Stomach smooth muscle (tissue), 2 donors: ENCODE results near the gene MROH7.

Experiments
- H3K27ac ChIP-seq: one replicate; pipeline ENCODE4 v1.7.0; 2013; ENCODE audit warnings: mild to moderate bottlenecking, low read length, inconsistent platforms
- H3K27me3 ChIP-seq, 2 donors: one replicate each; pipeline ENCODE4 v1.7.0; 2013; ENCODE audit warnings: low read length in 2 of 2; ENCODE audit not compliant: insufficient read depth in 2 of 2, control insufficient read depth in 1 of 2
- H3K36me3 ChIP-seq, 2 donors: one replicate each; pipeline ENCODE4 v1.7.0; 2013; ENCODE audit warnings: low read length in 2 of 2; ENCODE audit not compliant: control insufficient read depth in 2 of 2, insufficient read depth in 2 of 2
- H3K4me1 ChIP-seq: one replicate; pipeline ENCODE4 v1.7.0; 2013; ENCODE audit warnings: low read length; ENCODE audit not compliant: control insufficient read depth, insufficient read depth
- H3K4me3 ChIP-seq, 2 donors: one replicate each; pipeline ENCODE4 v1.7.0; 2013; ENCODE audit warnings: low read length in 2 of 2
- H3K9ac ChIP-seq, 2 donors: one replicate each; pipeline ENCODE4 v1.7.0; 2013; ENCODE audit warnings: low read length in 2 of 2, mild to moderate bottlenecking in 1 of 2
- H3K9me3 ChIP-seq, 2 donors: one replicate each; pipeline ENCODE4 v1.7.0; 2013; ENCODE audit warnings: low read length in 2 of 2; ENCODE audit not compliant: control insufficient read depth in 2 of 2
- donor health status: healthy.
- donor health status: Pancreatic carcinoma.

Gene MROH7

DNA sequence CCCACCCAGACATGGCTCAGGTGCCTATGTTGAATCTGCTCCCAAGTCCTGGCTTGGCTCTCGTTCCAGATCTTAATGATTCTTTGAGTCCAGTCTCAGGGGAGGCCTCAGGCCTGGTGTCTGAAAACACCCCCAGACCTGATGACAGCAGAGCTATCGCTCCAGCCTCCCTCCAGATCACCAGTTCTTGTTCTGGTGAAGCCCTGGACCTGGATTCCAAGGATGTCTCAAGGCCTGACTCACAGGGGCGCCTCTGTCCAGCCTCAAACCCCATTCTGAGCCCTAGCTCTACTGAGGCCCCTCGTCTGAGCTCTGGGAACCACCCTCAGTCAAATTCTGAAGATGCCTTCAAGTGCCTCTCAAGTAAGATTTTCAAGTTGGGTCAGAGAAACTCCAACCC is 11.4 kb downstream of the MROH7 start:
- Histone ChIP-seq H3K27me3 (no peaks in the 10 kb centered on the region), H3K9ac (no peak overlapping the region), H3K27ac (no peak overlapping the region), H3K36me3 (peaks cover 6 to 8% of the 10 kb centered on the region in 2 donors), H3K4me1 (no peaks in the 10 kb centered on the region), H3K4me3 (no peak overlapping the region), H3K9me3 (peaks cover 0 to 3% of the 10 kb centered on the region in 2 donors)

DNA sequence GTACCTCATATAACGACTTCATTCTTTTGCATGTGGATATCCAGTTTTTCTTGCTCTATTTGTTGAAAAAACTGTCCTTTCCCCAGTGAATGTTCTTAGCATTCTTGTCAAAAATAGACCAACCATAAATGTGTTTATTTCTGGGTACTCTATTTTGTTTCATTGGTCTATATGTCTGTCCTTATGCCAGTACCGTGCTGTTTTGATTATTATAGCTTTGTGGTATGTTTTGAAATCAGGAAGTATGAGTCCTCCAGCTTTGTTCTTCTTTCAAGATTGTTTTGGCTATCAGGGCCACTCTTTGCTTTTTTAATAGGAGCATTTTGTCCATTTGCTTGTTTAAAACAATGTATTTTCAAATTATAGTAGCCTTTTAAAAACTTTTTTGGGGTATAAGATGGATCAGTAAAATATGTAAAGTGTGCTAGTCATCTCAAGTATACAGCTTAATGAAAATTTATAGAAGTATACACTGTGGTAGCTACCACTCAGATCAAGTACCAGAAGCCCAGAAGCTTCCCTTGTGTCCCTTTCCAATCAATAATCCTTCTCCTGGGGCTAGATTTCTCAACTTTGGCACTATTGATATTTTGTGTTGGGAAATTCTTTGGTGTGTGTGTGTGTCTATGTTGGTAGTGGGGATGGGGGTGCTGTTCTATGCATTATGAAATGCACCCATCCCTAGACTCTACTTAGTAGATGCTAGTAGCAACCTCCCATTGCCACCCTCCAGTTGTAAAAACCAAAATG is 16.8 kb downstream of the MROH7 start:
- peaks cover 9 to 10% of the 10 kb centered on the region in 2 donors for H3K36me3 ChIP-seq
- H3K4me3 ChIP-seq, result no peak overlapping the region
- H3K4me1 ChIP-seq, result no peaks in the 10 kb centered on the region
- no peak overlapping the region for H3K9ac ChIP-seq
- H3K27me3 ChIP-seq, result no peaks in the 10 kb centered on the region
- H3K9me3 ChIP-seq, result peaks cover 3 to 10% of the 10 kb centered on the region in 2 donors
- no peak overlapping the region for H3K27ac ChIP-seq

DNA sequence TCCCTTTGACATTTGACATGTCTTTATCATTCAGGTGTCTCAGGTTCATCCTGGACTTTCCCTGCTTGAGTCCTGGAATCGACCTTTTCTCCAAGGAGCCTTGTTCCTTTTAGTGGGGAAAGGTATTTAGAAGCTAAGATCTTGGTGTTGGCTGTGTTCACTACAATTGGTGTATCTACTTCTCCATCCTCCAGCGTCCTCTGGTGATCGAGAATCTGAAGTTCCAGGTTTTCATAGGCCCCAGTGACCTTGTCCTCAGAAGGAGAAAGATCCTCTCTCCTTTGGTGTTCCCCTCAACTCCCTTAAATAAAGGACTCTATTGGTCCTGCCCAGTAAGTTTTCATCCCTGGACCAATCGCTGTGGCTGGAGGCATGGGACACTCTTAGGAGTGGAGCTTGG is 22.1 kb downstream of the MROH7 start:
- H3K27me3 ChIP-seq, result no peaks in the 10 kb centered on the region
- H3K27ac ChIP-seq, result no peak overlapping the region
- no peaks in the 10 kb centered on the region for H3K4me1 ChIP-seq
- no peak overlapping the region for H3K4me3 ChIP-seq
- peaks cover 13 to 14% of the 10 kb centered on the region in 2 donors for H3K36me3 ChIP-seq
- no peak overlapping the region for H3K9ac ChIP-seq
- H3K9me3 ChIP-seq, result peaks cover 0 to under 1% of the 10 kb centered on the region in 2 donors

DNA sequence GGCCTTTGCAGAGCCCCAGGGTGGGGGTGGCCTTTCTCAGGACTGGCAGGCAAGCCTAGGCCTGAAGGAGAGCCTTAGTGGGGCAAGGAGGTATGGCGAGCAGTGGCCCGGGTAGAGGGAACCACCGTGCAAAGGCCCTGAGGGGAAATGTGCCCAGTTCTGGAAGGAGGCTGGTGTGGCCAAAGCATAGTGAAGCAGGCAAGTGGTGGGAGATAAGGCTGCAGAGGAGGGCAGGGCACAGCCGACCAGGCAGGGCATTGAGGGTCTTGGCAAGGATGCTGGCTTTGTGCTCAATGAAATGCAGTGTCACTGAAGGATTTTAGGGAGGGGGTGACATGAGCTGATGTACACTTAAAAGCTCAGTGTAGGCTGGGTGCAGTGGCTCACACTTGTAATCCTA is 22.8 kb downstream of the MROH7 start:
- peaks cover 14% of the 10 kb centered on the region in 2 donors for H3K36me3 ChIP-seq
- no peaks in the 10 kb centered on the region for H3K4me1 ChIP-seq
- no peak overlapping the region for H3K27ac ChIP-seq
- no peaks in the 10 kb centered on the region for H3K9me3 ChIP-seq
- no peak overlapping the region for H3K4me3 ChIP-seq
- H3K27me3 ChIP-seq, result no peaks in the 10 kb centered on the region
- no peak overlapping the region for H3K9ac ChIP-seq

DNA sequence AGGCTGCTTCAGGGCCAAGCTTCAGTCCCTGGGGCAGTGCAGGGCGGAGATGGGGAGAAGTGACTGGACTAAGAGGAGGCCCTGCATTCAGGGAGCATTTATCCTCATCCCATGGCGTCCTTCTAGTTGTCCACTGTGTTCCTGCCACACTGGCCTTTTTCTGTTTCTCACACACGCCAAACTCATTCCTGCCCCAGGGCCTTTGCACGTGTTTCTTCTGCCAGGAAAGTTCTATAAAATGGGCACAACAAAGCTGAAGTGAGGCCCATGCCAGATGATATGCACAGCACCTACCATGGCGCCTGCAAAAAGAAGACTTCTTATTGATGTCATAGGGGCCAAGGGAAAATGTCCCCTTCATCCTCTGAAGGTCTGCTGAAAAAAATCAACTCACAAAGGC is 24.3 kb downstream of the MROH7 start:
- Histone ChIP-seq H3K9me3 (no peaks in the 10 kb centered on the region), H3K9ac (no peak overlapping the region), H3K4me1 (no peaks in the 10 kb centered on the region), H3K27me3 (no peaks in the 10 kb centered on the region), H3K36me3 (peaks cover 10 to 14% of the 10 kb centered on the region in 2 donors), H3K27ac (no peak overlapping the region), H3K4me3 (no peak overlapping the region)

DNA sequence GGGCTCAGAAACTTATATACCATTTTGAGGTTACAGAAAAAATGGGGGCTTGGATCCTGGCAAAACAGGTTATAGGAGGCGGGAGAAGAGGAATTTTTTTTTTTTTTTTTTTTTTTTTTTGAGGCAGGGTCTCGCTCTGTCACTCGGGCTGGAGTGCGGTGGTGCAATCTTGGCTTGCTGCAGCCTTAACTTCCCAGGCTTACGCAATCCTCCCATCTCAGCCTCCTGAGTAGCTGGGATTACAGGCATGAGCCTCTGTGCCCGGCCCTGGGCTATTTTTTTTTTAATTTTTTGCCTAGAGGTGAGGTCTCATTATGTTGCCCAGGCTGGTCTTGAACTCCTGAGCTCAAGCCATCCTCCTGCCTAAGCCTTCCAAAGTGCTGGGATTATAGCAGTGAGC is 24.7 kb downstream of the MROH7 start:
- no peak overlapping the region for H3K9ac ChIP-seq
- no peaks in the 10 kb centered on the region for H3K4me1 ChIP-seq
- H3K27me3 ChIP-seq, result no peaks in the 10 kb centered on the region
- H3K36me3 ChIP-seq, result peaks cover 10 to 14% of the 10 kb centered on the region in 2 donors
- no peaks in the 10 kb centered on the region for H3K9me3 ChIP-seq
- H3K27ac ChIP-seq, result no peak overlapping the region
- no peak overlapping the region for H3K4me3 ChIP-seq

DNA sequence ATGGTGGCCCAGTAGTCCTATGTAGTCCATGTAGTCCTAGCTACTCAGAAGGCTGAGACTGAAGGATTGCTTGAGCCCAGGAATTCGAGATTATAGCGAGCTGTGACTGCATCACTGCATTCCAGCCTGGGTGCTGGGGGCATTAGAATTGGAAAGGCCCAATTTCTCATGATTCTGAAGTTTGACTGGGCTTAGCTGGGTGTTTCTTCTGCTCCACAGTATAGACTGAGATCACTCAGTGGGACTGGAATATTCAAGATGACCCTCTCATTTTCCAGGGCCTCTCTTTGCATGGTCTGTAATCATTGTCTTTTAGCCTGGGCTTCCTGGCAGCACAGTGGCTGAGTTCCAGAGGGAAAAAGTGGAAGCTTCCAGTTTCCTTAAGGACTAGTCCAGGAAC is 26.2 kb downstream of the MROH7 start:
- Histone ChIP-seq H3K4me1 (no peaks in the 10 kb centered on the region), H3K9me3 (no peaks in the 10 kb centered on the region), H3K4me3 (no peak overlapping the region), H3K36me3 (peaks cover 10 to 14% of the 10 kb centered on the region in 2 donors), H3K27me3 (no peaks in the 10 kb centered on the region), H3K9ac (no peak overlapping the region), H3K27ac (no peak overlapping the region)

DNA sequence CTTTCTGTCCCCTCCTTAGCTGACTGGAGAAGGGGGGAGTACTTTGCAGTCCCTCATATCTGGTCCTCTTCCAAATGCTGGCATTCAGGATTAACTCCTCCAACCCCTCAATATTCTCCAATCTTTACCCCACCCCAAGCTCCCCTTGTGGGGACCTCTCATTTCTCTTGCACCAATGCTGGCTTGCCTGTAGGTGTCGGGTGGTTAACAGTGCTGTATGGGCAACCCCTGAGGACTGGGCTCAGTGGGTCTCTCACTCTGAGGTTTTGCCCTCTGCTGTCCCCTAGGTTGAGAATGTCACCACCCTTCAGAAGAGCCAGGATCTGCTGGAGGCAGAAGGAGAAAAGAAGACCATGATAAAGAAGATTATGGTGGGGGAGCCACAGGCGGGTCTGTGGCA is 27.0 kb downstream of the MROH7 start:
- Histone ChIP-seq H3K9ac (no peak overlapping the region), H3K36me3 (peaks cover 14 to 20% of the 10 kb centered on the region in 2 donors), H3K27ac (no peak overlapping the region), H3K4me3 (no peak overlapping the region), H3K4me1 (no peaks in the 10 kb centered on the region), H3K27me3 (no peaks in the 10 kb centered on the region), H3K9me3 (no peaks in the 10 kb centered on the region)

DNA sequence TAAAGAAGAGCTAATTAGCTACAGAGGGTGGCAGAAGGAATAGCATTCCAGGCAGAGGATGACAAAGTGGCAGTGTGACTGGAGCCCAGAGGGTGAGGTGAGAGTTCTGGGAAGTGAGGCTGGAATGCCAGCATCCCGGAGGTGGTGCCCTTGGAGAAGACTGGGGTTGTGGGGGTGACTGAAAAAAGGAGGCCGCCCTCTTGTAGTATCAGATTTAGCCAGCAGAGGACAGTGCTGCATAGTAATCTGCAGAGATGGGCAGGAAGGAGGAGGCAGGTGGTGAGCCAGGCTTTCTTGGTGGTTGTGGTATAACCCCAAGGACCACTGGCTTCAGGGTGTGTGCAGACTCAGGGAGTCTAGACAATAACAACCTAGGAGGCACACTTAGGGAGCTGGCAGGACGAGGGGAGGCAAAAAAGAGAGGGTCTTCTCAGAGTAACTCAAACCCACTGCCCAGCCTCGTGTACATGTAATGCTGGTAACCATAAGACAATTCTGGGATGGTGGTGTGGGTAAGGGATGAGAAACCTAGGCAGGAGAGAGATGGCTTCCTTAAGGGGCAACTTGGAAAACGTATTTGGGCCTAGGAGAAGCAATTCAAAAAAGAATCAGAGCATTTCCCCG is 30.5 kb downstream of the MROH7 start:
- peaks cover 16 to 17% of the 10 kb centered on the region in 2 donors for H3K36me3 ChIP-seq
- no peaks in the 10 kb centered on the region for H3K9me3 ChIP-seq
- no peak overlapping the region for H3K4me3 ChIP-seq
- no peak overlapping the region for H3K9ac ChIP-seq
- H3K27me3 ChIP-seq, result no peaks in the 10 kb centered on the region
- no peak overlapping the region for H3K27ac ChIP-seq
- H3K4me1 ChIP-seq, result no peaks in the 10 kb centered on the region

DNA sequence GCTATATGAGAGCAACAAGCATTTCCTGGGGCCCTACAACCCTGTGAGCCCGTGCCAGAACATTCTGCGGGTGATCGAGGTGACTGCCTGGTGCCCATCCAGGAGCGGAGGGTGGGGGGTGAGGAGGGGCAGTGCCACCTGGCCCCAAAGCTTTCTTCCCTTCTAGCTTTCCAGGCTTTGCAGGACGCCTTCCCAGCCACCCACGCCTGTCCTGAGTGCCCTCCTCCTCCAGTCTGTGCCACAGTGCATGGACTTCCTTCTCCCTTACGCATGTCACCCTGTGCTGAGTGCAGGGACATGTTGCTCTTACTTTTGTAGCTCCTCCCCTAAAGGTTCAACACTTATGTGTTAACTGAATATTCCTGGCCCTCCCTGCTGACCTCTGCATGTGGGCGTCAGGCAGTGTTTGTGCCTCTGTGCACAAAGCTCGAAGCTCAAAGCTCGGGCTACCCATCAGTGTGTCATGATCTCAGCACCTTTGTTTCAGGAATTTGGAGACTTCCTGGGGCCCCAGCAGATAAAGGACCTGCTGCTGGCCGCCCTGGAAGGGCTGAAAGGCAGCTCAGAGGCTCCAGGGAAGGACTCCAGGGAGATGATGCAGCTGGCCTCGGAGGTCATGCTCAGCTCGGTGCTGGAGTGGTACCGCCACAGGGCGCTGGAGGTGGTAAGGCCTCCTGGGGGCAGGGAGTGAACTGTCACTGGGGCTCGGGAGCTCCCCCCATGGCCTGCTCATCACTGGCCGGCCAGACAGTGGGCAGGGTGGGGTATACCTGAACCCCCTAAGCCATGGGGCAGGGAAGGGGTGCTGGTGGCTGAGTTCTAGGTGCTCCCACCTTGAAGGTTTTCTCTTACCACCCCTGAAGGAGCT is 37.4 kb downstream of the MROH7 start:
- H3K27me3 ChIP-seq, result no peaks in the 10 kb centered on the region
- H3K9me3 ChIP-seq, result no peaks in the 10 kb centered on the region
- H3K27ac ChIP-seq, result no peak overlapping the region
- no peaks in the 10 kb centered on the region for H3K4me1 ChIP-seq
- no peak overlapping the region for H3K9ac ChIP-seq
- H3K36me3 ChIP-seq, result peaks cover 5 to 34% of the 10 kb centered on the region in 2 donors
- no peak overlapping the region for H3K4me3 ChIP-seq
